ENCODE measurements around the gene SLC2A11. TPM values are rescaled to one million over a fixed set of nuclear protein-coding genes. Genes with fewer than 3 reads are reported as not detected.

The SLC2A11 gene
- total RNA-seq, 1 donor from 2014 or later = 22.4 TPM

GRCh38 chr22:23825246-23825905, 32.3 kb upstream of the SLC2A11 start:
- H3K27me3 ChIP-seq (ENCODE audit: control insufficient read depth, insufficient read depth, low read length) = no peaks in the 10 kb centered on the region
- DNase-seq (ENCODE audit: low read depth) = no peak
- TF ChIP-seq, protein P1, sequence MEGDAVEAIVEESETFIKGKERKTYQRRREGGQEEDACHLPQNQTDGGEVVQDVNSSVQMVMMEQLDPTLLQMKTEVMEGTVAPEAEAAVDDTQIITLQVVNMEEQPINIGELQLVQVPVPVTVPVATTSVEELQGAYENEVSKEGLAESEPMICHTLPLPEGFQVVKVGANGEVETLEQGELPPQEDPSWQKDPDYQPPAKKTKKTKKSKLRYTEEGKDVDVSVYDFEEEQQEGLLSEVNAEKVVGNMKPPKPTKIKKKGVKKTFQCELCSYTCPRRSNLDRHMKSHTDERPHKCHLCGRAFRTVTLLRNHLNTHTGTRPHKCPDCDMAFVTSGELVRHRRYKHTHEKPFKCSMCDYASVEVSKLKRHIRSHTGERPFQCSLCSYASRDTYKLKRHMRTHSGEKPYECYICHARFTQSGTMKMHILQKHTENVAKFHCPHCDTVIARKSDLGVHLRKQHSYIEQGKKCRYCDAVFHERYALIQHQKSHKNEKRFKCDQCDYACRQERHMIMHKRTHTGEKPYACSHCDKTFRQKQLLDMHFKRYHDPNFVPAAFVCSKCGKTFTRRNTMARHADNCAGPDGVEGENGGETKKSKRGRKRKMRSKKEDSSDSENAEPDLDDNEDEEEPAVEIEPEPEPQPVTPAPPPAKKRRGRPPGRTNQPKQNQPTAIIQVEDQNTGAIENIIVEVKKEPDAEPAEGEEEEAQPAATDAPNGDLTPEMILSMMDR (IDR thresholded peaks at IDR 0.05; ENCODE audit: insufficient read depth, low read length, poor library complexity, severe bottlenecking) = no peak
- peaks cover 3% of the 10 kb centered on the region for H3K36me3 ChIP-seq (ENCODE audit: control insufficient read depth, insufficient read depth, low read length)
- H3K4me3 ChIP-seq (ENCODE audit: low read depth, low read length) = no peak overlapping the region

DNA sequence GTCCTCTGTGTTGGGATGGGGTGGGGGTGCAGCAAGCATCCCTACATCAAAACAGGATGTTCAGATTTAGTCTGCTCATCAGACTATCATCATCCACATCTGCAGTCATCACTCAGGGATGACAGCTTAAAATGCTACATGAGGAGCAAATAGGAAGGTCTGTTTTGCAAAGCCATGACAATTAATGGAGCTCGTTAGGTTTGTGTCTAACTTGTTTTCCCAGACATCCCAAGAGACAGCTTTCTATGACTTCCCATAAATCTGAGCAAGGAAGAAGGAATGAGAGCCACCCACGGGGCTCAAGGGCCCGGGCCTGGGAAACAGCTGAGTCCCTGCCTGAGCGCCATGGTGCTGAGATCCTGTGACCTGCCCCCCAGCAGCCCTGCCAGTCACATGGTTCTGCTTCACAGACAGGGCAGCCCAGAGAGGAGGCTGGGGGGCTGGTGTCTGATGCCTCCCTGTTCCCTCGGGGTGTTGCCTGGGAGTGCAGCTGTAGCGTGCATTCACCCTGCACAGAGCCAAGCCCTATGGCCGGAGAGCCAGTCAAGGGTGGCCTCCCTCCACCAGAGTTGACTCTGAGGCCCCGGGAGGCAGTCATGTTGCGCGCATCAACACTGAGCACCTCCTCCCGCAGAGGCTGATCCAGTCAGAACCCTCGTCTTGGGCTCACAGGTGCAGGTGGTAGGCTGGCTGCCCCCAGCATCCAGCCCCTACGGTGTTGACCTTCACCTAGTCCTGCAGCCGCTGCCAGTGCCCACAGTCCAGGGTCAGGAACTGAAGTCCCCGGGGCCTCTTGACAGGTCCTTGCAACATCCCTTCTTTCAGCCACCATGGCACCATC, 30.9 kb upstream of the SLC2A11 start:
- H3K27me3 ChIP-seq (ENCODE audit: control insufficient read depth, insufficient read depth, low read length) = no peaks in the 10 kb centered on the region
- peaks cover 3% of the 10 kb centered on the region for H3K36me3 ChIP-seq (ENCODE audit: control insufficient read depth, insufficient read depth, low read length)
- TF ChIP-seq, protein P1 (IDR thresholded peaks at IDR 0.05; ENCODE audit: insufficient read depth, low read length, poor library complexity, severe bottlenecking) = no peak
- DNase-seq (ENCODE audit: low read depth) = no peak
- no peak overlapping the region for H3K4me3 ChIP-seq (ENCODE audit: low read depth, low read length)

DNA sequence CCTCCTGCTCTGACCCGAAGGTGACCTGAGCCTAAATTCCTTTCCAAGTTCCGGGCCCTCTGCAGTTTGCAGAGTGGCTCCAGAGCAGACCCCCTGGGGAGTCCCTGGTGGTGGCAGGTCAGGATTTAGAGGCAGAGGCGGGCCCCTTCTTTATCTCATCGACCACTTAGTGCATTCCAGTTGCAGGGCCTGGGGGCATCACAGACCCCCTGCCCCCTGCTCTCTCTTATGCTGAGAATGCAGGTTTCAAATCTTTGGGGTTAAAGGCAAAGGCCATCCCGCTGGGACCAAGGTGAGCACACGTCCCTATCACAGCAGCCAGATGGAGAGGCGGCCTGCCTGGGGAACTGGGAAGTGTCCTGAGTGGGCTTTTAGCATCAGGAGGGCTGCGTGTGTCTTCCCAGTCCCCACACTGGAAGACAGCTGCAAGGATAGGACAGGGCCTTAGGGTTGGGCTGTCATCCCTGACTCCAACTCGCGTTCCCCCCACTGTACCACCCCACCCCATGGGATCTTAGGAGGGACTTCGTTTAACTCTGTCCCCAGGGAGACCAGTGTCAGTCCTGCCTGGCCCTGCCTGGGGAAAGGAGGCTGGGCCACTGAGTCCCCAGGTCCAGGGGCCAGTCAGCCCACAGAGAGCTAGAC, 30.2 kb upstream of the SLC2A11 start:
- Histone ChIP-seq H3K4me3 (ENCODE audit: low read depth, low read length) (no peak overlapping the region), H3K27me3 (ENCODE audit: control insufficient read depth, insufficient read depth, low read length) (no peaks in the 10 kb centered on the region), H3K36me3 (ENCODE audit: control insufficient read depth, insufficient read depth, low read length) (peaks cover 3% of the 10 kb centered on the region)
- TF ChIP-seq, protein P1 (IDR thresholded peaks at IDR 0.05; ENCODE audit: insufficient read depth, low read length, poor library complexity, severe bottlenecking) = no peak
- no peak for DNase-seq (ENCODE audit: low read depth)

- no peak for DNase-seq (ENCODE audit: low read depth)
- TF ChIP-seq, protein P1 (IDR thresholded peaks at IDR 0.05; ENCODE audit: insufficient read depth, low read length, poor library complexity, severe bottlenecking) = no peak
- peaks cover 5% of the 10 kb centered on the region for H3K36me3 ChIP-seq (ENCODE audit: control insufficient read depth, insufficient read depth, low read length)
- no peak overlapping the region for H3K4me3 ChIP-seq (ENCODE audit: low read depth, low read length)
- H3K27me3 ChIP-seq (ENCODE audit: control insufficient read depth, insufficient read depth, low read length) = no peaks in the 10 kb centered on the region
These were observed 28.6 kb upstream of the SLC2A11 start for GRCh38 chr22:23828800-23829680.

- TF ChIP-seq, protein P1 (IDR thresholded peaks at IDR 0.05; ENCODE audit: insufficient read depth, low read length, poor library complexity, severe bottlenecking) = no peak
- no peak overlapping the region for H3K4me3 ChIP-seq (ENCODE audit: low read depth, low read length)
- H3K27me3 ChIP-seq (ENCODE audit: control insufficient read depth, insufficient read depth, low read length) = no peaks in the 10 kb centered on the region
- no peak for DNase-seq (ENCODE audit: low read depth)
- H3K36me3 ChIP-seq (ENCODE audit: control insufficient read depth, insufficient read depth, low read length) = peaks cover 5% of the 10 kb centered on the region
These were observed 27.8 kb upstream of the SLC2A11 start for GRCh38 chr22:23829845-23830372.

All from kidney epithelial cell (primary cell).